SK-MEL-5 (cell line): ENCODE data around the gene MESP2. TPM values are rescaled to one million over a fixed set of nuclear protein-coding genes. Genes with fewer than 3 reads are reported as not detected.

ENCODE experiments used
- DNase-seq: peaks from one replicate; pipeline ENCODE4 v3.0.0-alpha.2; 2016; ENCODE audit warnings: low read depth, low spot score
- in situ Hi-C: cut with HindIII; loops from 2 replicates; pipeline ENCODE4 v1.10.0; 2016; ENCODE audit warnings: low sequenced_read_pairs, high pct_unique_total_duplicates, low pct_unique_long_range_greater_than_20kb
- total RNA-seq: library from RNA; depleted of rRNA; stranded (reverse); fragments of >200 nt; shearing (Covaris generic); gene quantifications from 2 replicates; pipeline ENCODE4 v1.2.3, GENCODE V29; 2014; rRNA removed

Gene MESP2
- total RNA-seq, 1 experiment from 2014 or later: 0.13 TPM

- no peak for DNase-seq
- in situ Hi-C loops: no loop called here
These were observed 45.9 kb downstream of the MESP2 start for GRCh38 chr15:89822026-89822425.

GRCh38 chr15:89822611-89822950, 46.4 kb downstream of the MESP2 start:
- in situ Hi-C loops: no loop called here

GRCh38 chr15:89822951-89823711, 47.0 kb downstream of the MESP2 start:
- in situ Hi-C loops: no loop called here
- no peak for DNase-seq

More at GRCh38 chr15:89822611-89822950, 46.4 kb downstream of the MESP2 start:
- DNase-seq: no peak

GRCh38 chr15:89823836-89824606, 47.9 kb downstream of the MESP2 start:
- no peak for DNase-seq
- in situ Hi-C loops: no loop called here

GRCh38 chr15:89824607-89824867, 48.4 kb downstream of the MESP2 start:
- no peak for DNase-seq
- in situ Hi-C loops: no loop called here

- DNase-seq: no peak
- in situ Hi-C loops: no loop called here
These were observed 49.3 kb downstream of the MESP2 start for GRCh38 chr15:89825271-89825940.

- DNase-seq: peak; percentile 9
- in situ Hi-C loops: no loop called here
These were observed 50.8 kb downstream of the MESP2 start for GRCh38 chr15:89826671-89827655.

- no peak for DNase-seq
- in situ Hi-C loops: no loop called here
These were observed 51.7 kb downstream of the MESP2 start for GRCh38 chr15:89827829-89828228.

Other genes starting within 250 kb of the MESP2 start
- gene TICRR, start 200.9 kb upstream of the MESP2 start, total RNA-seq: 3.2 and 3.7 TPM in 2 replicates
- gene KIF7, start 120.9 kb upstream of the MESP2 start, total RNA-seq: 2.1 and 2.3 TPM in 2 replicates
- not detected in 2 replicates for gene PLIN1, start 97.0 kb upstream of the MESP2 start, total RNA-seq
- gene PEX11A, start 85.6 kb upstream of the MESP2 start, total RNA-seq: 11.9 and 12.3 TPM in 2 replicates
- 0.19 TPM in 1 of 2 replicates, not detected in the other for gene WDR93, start 85.5 kb upstream of the MESP2 start, total RNA-seq
- gene MESP1, start 25.1 kb upstream of the MESP2 start, total RNA-seq: 0.74 and 0.88 TPM in 2 replicates
- not detected in 2 replicates for gene ANPEP, start 38.5 kb downstream of the MESP2 start, total RNA-seq
- 32.3 and 35.1 TPM in 2 replicates for gene AP3S2, start 117.7 kb downstream of the MESP2 start, total RNA-seq
- 3.9 and 4.4 TPM in 2 replicates for gene ARPIN, start 136.6 kb downstream of the MESP2 start, total RNA-seq
- 6.5 and 10.4 TPM in 2 replicates for gene ZNF710, start 225.0 kb downstream of the MESP2 start, total RNA-seq